ENCODE data around the gene AHI1. TPM values are rescaled to one million over a fixed set of nuclear protein-coding genes. Genes with fewer than 3 reads are reported as not detected.
A peak's percentile ranks its signal among the peaks of the same experiment; 100 is the strongest.

The AHI1 gene
- total and polyA plus RNA-seq, 2 of the 13 experiments (the other 11 are each of a cell fraction or from before 2014, with no cell fraction given), result 7.2 to 18.6 TPM

- 85% methylated on average over 3 of the region's 3 CpGs for WGBS (ENCODE audit: low lambda C conversion rate)
- POLR2A ChIA-PET, result no interaction called here
- Histone ChIP-seq H2AFZ (ENCODE audit: low read length) (no peak overlapping the region), H3K4me2 (ENCODE audit: low read depth, low read length) (no peak overlapping the region), H3K4me1 (ENCODE audit: insufficient read depth, low read length) (no peaks in the 10 kb centered on the region), H3K9me3 (ENCODE audit: low read length) (no peaks in the 10 kb centered on the region), H3K36me3 (replicated peaks in 1 of 2; ENCODE audit: control insufficient read depth in 1 of 2, insufficient read depth in 2 of 2, low read length in 2 of 2) (no peaks in the 10 kb centered on the region), H3K79me2 (ENCODE audit: insufficient read depth, low read length) (no peaks in the 10 kb centered on the region), H4K20me1 (ENCODE audit: insufficient read depth, low read length) (no peaks in the 10 kb centered on the region), H3K27ac (ENCODE audit: extremely low read length, insufficient read depth, low read length) (no peak overlapping the region), H3K4me3 (replicated peaks in 1 of 3; ENCODE audit: insufficient read depth in 1 of 3, low read depth in 2 of 3, low read length in 3 of 3) (no peak overlapping the region), H3K27me3 (ENCODE audit: control insufficient read depth in 1 of 2, insufficient read depth in 2 of 2, low read length in 2 of 2) (no peaks in the 10 kb centered on the region), H3K9ac (ENCODE audit: insufficient read depth, low read depth, low read length) (no peak overlapping the region)
- no TSS peak for BruUV-seq (replicated peaks)
- in situ Hi-C loops (cut with HindIII; ENCODE audit: extremely low pct_ligation_motif_present, low pct_unique_long_range_greater_than_20kb), result no loop called here
- TF ChIP-seq ZNF460 (CRISPR knock-in tag; IDR thresholded peaks at IDR 0.05; ENCODE audit: borderline replicate concordance) (no peak), ZNF121 (CRISPR knock-in tag; IDR thresholded peaks at IDR 0.05) (no peak), ZNF891 (CRISPR knock-in tag; IDR thresholded peaks at IDR 0.05) (no peak), ZNF883 (CRISPR knock-in tag; IDR thresholded peaks at IDR 0.05; ENCODE audit: not compliant biosample characterization) (no peak), DMAP1 (CRISPR knock-in tag; IDR thresholded peaks at IDR 0.05) (no peak), NR2C2 (CRISPR knock-in tag; IDR thresholded peaks at IDR 0.05; ENCODE audit: borderline replicate concordance) (no peak), TOPORS (CRISPR knock-in tag; IDR thresholded peaks at IDR 0.05) (no peak), ZNF569 (CRISPR knock-in tag; IDR thresholded peaks at IDR 0.05; ENCODE audit: borderline replicate concordance) (no peak), ZBTB10 (CRISPR knock-in tag; IDR thresholded peaks at IDR 0.05; ENCODE audit: borderline replicate concordance) (no peak), NFYC (CRISPR knock-in tag; IDR thresholded peaks at IDR 0.05) (no peak)
- no peak for FAIRE-seq
- DNase-seq (ENCODE audit: low spot score), result peak; percentile 11
- no peak for ATAC-seq
- intact Hi-C loops (cut with micrococcal nuclease; ENCODE audit: unreplicated experiment), result no loop called here
- CTCF ChIA-PET (ENCODE audit: low intra/inter-chr PET ratio, low total read pairs), result no interaction called here
Observed at GRCh38 chr6:135291288-135292076, 206.1 kb downstream of the AHI1 start.
